ENCODE results near the gene ITGB3.

DNA sequence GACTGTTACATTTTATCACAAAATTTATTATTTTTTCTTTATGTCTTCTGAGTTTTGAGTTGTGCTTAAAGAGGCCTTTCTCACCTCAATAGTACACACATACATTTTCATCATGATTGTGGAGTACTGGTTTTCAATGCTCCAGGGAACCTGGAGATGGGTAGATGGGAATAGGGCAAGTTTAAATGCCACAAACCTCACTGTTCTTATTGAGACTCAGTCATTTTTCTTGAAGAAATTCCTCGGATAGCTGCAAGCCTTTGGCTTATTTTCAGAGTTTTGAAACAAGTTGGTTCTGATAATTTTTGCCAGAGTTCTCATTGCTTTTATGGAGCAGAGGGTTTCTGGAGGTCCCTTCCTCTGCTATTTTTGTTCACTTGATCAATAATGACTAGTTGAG, 105.0 kb downstream of the ITGB3 start:
- TF ChIP-seq POLR2AphosphoS5 (IDR thresholded peaks at IDR 0.05; ENCODE audit: low read depth, low read length) (no peak), FOXP2 (optimal IDR thresholded peaks at IDR 0.05; ENCODE audit: borderline replicate concordance, extremely low read depth, extremely low read length, insufficient read depth) (no peak)
- TF ChIP-seq, protein P1, sequence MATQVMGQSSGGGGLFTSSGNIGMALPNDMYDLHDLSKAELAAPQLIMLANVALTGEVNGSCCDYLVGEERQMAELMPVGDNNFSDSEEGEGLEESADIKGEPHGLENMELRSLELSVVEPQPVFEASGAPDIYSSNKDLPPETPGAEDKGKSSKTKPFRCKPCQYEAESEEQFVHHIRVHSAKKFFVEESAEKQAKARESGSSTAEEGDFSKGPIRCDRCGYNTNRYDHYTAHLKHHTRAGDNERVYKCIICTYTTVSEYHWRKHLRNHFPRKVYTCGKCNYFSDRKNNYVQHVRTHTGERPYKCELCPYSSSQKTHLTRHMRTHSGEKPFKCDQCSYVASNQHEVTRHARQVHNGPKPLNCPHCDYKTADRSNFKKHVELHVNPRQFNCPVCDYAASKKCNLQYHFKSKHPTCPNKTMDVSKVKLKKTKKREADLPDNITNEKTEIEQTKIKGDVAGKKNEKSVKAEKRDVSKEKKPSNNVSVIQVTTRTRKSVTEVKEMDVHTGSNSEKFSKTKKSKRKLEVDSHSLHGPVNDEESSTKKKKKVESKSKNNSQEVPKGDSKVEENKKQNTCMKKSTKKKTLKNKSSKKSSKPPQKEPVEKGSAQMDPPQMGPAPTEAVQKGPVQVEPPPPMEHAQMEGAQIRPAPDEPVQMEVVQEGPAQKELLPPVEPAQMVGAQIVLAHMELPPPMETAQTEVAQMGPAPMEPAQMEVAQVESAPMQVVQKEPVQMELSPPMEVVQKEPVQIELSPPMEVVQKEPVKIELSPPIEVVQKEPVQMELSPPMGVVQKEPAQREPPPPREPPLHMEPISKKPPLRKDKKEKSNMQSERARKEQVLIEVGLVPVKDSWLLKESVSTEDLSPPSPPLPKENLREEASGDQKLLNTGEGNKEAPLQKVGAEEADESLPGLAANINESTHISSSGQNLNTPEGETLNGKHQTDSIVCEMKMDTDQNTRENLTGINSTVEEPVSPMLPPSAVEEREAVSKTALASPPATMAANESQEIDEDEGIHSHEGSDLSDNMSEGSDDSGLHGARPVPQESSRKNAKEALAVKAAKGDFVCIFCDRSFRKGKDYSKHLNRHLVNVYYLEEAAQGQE (IDR thresholded peaks at IDR 0.05; ENCODE audit: insufficient read depth in 1 of 2, low read depth in 2 of 2, low read length in 2 of 2), result no peak
